CD4-positive, alpha-beta T cell treated with Interleukin-6 for 4 hours (primary cell): Measurements from ENCODE around the gene TEKT4.
"Not testable (repeated sequence)": the region's sequence is repeated elsewhere in the genome, so short reads cannot be mapped to it uniquely, and the experiment has no call there.

Source experiments
- DNase-seq: peaks from one replicate; pipeline ENCODE4 v3.0.0-alpha.2; 2020; ENCODE audit warnings: mixed read lengths

Gene TEKT4, protein sequence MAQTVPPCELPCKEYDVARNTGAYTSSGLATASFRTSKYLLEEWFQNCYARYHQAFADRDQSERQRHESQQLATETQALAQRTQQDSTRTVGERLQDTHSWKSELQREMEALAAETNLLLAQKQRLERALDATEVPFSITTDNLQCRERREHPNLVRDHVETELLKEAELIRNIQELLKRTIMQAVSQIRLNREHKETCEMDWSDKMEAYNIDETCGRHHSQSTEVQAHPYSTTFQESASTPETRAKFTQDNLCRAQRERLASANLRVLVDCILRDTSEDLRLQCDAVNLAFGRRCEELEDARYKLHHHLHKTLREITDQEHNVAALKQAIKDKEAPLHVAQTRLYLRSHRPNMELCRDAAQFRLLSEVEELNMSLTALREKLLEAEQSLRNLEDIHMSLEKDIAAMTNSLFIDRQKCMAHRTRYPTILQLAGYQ

DNA sequence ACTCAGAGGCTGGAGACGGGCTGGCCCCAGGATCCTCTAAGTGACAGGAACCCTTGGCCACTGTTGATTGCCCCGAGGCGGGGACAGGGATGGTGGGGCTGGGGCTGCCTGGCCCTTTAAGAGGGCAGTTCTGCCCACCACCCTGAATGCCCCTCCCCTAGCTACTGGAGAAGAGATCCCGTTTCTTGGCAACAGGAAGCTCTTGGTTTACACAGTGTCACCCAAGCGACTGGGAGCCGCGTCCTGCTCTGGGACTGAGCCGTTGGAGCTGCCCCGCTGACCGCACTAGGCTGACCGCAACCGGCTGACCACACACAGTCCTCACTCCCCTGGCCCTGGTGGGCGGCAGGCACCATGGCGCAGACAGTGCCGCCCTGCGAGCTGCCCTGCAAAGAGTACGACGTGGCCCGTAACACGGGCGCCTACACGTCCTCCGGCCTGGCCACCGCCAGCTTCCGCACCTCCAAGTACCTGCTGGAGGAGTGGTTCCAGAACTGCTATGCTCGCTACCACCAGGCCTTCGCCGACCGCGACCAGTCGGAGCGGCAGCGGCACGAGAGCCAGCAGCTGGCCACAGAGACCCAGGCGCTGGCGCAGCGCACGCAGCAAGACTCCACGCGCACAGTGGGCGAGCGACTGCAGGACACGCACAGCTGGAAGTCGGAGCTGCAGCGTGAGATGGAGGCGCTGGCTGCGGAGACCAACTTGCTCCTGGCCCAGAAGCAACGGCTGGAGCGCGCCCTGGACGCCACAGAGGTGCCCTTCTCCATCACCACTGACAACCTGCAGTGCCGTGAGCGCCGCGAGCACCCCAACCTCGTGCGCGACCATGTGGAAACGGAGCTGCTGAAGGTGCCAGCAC is at the start of gene TEKT4:
TEKT4 (plus strand) TSS at position 205 of the 862 bp plus-strand sequence; CDS start at position 355, 150 bp downstream.
- DNase-seq, result no peak

DNA sequence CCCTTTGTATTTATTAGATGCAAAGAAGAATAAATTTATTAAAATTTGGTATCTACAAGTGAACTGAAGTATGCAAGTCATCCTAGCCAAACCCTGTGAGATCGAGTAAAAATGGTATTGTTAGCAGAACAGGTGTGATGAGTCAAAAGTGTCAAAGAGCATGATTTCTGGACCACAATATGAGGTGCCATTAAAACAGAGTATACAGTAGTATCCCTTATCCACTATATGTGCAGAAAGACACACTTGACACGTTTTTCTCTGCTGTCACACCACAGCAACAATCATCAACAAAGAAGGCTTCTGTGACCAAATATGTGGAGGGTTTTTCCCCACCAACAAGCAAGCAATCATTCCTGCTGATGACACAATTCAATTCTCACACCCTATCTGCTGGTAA is 32.0 kb upstream of the TEKT4 start:
- DNase-seq, result not testable (repeated sequence)

DNA sequence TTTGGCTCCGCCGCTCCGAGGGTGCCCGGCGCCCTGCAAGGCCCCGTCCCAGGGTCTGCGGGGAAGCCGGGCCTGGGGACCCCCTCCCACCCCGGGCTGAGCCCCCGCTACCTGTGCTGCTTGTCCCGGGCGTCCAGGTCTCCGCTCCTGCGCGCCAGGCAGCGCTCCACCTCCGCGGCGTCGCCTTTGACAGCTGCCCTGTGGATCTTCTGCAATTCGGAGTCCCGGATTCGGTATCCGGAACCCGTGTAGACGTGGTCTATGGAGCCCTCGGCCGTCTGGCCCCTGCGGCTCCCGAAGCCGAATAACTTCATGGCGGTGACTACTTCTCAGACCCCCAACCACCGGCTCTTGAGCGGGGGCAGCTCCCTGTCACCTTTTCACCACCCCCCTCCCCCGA is 14.4 kb upstream of the TEKT4 start:
- not testable (repeated sequence) for DNase-seq

DNA sequence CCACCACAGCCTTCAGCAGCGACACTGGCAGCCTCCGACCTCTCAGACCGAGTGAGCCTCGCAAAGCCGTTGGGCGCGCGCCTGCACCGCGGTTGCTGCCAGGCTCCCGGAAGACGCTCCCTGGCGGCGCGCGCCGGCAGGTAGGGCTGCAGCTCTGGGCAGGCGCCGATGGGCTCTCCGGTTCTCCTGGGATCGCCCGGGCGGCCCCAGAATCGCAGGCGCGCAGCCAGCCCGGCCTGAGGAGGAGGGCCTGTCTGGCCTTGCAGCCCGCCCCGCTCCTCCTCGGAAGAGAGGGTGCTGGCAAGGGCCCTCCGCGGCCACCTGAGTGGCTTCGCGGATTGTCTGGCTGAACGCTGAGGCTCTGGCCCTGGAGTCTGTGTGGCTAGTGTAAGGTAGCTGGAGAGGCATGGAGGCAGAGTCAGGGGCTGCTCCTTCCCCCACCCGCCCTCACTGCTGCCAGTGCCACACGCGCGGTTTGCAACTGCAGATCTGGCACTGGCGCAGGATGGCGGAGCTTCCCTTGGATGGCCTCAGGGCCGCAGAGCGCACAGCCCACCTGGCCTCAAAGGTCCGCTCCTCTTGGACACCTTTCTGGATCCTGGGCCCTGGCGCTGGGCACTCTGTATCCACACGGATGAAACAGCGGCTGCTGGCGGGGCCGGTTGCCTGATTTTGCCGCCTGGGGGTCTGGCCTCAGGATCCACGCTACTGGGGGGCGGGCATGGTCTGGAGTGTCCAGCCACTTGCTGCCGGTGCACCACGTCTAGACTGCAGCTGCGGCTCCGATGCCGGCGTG is 13.7 kb upstream of the TEKT4 start:
- DNase-seq, result not testable (repeated sequence)

DNA sequence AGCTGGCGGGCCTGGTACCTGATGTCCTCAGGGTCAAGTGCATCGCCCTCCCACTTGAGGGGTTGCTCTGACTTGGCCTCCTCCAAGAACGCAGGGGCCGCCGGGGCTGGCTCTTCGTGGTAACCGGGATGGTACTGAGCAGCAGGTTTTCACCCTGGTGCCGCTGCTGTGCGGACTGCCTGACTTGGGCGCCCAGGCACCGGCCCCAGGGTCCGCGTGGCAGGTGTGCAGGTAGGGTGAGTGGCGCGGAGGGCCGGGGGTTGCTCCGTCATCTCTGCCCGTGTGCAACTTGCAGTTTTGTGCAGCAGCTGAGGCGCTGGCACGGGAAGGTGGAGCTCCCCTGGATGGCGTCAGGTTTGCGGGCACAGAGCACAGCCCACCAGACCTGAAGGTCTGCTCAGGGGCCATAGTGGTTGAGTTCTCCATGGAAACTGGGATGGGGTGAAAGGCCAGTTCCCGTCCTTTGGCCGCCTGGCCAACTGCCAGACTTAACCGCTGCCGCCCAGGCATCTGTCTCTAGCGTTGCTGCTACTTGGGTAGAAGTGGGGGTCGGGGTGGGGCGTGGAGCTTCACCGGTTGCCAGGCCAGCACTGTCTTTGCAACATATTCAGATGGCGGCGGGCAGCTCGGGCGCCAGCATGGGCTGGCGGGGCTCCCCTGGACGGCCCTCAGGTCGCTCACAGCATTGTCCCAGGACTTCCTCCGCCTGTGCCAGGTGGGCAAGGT is 12.9 kb upstream of the TEKT4 start:
- not testable (repeated sequence) for DNase-seq

DNA sequence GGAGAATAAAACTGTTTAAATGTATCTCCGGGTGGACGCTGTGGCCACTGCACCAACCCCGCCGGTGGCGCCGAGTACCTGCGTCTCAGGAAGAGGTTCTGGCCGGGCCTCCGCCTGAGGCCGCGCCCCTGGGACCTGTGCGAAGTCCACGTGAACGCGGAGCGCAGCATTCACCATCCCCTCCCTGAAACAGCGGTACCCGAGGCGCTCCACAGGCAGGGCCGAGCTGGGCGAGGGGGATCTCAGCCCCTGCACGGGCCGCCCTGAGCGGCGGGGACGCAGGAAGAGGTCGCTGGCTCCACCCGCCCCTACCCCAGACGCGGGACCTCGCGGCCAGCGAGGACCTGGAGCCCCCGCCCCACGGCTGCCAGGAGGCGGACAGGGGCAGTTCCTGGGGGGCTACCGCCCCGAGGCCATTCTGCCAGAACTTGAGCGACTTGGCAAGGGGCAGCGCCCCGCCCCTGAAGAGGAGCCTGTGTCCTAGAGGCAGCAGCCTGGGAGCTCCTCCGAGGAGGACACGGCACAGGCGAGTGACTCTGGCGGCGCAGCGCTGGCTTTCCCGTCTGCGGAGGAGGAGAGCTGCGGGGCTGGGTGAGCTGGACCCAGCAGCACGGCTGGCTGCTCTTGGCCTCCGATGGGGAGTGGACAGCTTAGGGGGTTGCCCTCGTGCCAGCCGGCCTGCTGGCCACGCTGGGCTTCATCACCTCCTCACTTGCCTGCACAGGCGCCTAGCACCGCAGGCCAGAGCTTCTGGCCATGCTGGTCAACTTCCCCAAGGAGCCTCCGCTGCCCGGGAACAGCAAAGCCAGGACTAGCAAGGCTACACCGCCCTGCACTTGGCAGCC is 9.7 kb upstream of the TEKT4 start:
- DNase-seq, result no peak

DNA sequence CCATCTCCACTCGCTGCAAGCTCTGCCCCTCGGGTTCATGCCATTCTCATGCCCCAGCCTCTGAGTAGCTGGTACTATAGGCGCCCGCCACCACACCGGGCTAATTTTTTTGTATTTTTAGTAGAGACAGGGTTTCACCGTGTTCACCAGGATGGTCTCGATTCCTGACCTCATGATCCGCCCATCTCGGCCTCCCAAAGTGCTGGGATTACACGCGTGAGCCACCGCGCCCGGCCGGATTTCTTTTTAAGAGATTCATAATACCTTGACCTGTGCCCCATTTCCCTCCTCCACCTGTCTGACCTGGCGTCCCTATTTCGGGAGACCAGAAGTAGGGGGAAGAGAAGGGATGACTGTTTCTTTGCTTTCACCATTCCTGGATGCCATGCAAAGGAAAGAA is 8.3 kb upstream of the TEKT4 start:
- not testable (repeated sequence) for DNase-seq

DNA sequence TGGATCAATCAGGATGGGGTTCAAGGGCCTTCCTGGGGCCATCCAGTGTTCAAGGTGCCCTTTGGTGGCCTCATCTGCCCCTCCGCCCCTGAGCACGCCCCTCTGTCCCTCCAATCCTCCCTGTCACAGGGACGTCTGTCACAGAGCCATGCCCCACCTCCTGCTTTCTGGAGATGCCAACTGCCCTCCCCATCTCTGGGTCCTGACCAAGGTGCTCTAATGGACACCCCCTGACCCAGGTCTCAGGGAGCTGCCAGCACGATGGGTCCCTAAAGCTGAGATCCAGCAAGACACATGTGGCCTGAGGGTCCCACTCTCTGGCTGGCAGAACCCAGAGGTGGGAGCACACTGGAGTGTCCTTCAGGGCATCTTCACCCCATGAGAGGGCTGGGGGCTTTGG is 2.1 kb upstream of the TEKT4 start:
- DNase-seq, result no peak

DNA sequence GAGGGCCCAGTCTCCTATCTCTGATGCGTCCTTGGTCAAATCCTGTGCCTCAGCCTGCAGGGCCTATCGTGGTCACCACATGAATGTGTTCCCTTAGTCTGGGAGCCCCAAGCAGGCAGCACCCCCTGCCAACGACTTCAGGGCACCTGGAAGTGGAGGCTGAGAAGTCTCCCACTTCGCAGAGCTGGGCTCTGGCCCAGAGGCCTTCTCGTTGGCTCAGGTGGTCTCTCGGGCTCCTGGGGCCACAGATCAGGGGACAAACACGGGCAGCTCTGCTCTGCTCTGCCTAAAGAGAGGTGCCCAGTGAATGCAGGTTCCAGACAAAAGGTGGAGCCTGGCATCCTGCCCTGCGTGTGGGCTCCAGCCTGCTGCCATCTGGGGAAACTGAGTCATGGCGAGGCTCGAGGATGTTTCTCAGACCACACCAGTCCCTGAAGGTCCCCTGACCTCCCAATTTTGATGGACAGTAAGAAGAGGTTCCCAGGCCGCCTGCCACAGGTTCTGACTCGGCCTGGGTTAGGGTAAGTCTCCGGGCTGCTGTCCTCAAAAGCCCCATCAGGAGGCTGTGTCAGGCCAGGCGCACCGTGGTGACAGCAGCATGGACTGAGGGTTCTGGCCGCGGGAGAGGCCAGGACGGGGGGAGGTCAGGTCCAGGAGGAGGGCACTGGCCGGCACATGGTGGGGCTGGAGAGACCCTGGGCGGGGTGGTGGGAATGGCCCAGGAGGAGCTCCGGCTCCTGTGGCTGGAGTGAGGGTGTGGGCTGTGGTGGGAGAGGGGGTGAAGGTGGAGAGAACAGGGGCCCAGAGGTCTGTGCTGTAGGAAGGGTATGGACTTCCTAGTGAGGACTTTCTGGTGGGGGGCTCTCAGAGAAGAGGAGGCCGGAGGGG is 1.4 kb upstream of the TEKT4 start:
- DNase-seq, result no peak

DNA sequence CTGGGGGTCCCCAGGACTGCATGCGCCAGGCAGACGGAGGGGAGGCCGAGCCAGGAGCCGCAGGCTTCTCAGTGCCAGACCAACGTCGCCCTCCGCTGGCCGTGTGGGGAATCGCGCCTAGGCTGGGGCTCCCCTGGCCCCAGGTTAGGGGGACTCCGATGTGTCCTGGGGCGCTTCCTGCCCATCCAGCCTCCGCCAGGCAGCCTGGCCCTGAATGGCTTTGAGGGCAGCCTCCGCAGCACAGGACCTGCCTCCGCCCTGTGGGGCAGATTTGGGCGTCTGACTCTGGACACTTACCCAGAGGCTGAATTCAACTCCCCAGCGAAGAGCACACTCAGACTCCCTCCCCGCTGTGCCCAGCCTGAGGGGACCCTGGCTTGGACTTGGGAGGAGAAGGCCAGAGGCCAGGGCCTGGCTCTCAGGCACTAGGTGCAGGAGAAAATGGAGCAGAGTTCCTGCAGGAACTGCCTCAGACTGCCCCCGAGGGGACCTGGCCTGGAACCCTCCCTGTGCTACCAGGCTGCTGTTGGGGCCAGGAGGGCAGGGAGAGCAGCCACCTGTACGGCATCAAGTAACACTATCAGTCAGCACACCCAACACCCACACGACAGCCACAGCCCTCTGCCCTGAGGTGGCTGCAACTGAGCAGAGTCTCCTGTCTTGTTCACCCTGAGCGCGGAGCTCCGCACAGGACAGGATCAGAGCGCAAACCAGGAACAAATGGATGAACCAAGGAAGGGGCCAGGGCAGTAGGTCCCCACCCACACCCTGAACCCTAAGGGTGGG is 597 bp upstream of the TEKT4 start:
- DNase-seq, result no peak

DNA sequence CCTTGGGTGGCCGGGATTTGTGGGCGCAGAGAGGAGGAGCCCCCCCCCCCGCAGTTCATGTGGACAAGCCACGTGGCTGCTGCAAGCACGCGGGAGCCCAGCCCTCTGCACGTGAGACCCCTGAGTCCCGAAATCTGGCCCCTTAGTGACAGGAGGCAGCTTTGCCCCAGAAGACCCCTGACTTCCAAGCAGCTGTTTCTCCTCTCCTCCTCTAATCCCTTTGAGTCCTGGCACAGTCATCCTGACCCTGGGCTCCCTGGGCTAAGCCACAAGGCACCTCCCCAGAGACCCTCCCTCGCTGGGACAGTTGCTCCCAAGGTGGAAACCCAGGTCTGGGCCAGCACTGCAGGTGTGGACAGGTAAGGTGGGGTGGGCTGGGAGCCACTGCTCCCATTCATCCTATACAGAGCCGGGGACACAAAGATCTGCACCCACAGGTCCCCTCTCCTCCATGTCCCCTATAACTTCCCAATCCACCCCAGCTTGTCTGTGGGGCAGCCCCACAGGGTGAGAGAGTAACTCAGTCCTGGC is 923 bp downstream of the TEKT4 start:
- no peak for DNase-seq

DNA sequence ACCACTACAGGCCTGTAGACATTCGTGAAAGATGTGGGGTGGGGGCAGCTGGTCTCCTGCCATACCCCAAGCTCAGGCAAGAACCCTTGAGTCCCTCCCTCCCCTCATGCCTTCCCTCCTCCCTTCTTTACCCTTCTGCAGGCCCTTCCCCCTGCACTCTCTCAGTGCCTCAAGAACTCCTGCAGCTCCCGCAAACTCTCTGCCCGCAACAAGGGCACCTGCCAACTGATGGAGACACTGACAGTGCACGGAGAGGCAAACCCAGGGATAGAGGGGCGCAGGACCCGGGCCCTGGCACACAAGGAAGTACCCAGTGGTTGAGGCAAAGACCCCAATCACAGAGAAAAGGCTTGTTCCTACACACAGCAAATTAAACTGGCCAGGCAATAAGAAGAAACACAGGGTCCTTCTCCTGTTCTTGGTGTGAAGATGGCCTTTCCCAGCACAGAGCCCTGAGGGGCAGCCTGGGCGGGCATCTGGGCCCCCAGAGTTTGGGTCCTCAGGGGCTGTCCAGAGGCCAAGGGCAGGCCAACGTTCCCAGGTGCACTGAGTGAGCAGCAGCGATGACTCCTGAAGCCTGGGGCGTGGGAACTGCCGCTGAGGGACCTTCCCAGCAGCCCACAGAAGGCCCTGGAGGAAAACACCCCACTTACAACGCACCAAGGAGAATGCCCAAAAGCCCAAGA is 1.6 kb downstream of the TEKT4 start:
- DNase-seq, result no peak

DNA sequence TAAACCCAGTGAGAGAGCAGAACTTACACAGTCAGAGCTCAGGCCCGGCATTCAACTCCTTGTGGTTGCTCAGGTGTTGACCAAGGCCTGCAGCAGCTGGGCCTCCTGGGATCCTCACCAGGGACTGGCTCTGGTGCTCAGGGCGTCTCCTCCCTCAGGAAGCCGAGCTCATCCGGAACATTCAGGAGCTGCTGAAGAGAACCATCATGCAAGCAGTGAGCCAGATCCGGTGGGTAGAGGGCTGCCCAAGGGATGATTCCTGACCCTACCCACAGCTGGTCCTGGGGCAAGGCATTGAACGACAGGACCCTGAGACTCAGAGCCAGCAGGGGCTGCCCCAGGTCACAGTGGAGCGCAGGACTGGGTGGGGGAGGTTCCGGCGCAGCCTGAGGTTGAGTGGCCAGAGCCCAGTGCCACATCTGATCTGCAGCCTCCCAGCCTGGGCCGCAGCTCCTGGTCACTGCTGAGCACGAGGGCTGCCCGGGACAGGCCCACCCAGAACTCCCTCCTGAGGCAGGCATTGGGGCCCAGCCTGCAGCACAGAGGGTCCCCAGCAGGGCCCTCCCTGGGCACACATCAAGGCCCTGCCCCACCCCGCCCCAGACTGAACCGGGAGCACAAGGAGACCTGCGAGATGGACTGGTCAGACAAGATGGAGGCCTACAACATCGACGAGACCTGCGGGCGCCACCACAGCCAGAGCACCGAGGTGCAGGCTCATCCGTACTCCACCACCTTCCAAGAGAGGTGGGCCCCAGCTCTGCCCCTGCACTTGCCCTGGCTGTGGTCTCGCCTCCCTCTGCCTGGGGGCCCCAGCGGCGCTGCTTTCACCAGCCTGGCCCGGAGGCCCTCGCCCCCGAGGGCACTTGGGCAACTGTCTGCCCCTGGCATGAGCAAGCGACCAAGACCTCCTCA is 2.4 kb downstream of the TEKT4 start:
- no peak for DNase-seq

DNA sequence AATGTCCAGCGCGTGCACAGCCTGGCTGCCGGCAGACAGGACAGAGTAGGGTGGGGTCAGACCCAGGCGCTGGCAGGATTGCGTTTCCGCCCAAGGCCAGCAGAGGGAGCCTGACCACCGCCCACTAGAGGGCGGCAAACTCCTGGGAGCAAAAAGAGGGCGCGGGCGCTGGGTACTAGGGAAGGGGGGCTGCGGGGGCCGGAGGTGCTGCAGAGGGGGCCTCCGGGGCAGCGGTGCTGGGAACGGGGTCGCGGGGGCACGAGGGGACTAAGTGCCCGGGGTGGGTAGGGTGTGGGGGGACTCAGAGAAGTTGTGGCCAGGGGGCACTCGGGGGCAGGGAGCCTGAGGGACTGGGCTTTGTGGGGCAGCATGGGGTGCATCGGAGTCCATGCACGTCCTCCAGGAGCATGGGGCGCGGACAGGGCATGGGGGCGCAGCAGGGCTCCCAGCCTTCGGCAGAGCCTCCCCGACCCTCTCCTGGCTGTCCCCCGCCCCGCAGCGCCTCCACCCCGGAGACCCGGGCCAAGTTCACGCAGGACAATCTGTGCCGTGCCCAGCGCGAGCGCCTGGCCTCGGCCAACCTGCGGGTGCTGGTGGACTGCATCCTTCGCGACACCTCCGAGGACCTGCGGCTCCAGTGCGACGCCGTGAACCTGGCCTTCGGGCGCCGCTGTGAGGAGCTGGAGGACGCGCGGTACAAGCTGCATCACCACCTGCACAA is 3.2 kb downstream of the TEKT4 start:
- DNase-seq, result peak; percentile 51

DNA sequence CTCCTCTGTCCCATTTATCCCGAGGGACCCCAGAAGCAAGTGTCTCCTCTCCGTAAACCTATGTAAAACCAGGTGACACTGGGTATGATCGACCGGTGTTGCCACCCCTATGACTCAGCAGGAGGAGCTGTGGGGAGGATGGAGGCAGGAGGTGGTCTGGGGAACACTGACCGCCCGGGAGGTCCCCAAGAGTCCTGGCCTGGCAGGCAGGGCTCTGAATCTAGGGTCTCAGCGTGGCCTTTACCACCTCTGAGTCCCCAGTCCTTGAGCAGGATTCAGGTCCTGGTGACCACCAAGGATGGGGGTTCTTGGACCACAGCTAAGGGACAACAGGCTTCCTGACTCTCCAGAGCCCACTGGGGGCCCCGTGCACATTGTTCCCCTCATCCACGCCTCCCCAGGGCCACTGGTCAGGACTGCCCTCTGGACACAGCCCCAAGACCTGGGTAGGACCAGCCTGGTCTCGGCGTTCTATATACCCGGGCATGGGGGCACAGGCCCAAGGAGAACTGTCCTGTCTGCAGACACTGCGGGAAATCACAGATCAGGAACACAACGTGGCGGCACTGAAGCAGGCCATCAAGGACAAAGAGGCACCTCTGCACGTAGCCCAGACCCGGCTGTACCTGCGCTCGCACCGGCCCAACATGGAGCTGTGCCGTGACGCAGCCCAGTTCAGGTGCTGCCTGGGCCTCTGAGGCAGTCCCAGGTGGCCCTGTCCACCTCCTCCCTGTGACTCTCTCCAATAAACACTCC is 4.0 kb downstream of the TEKT4 start:
- DNase-seq, result no peak
